Esophagus squamous epithelium (tissue), 4 donors: ENCODE results near the gene P4HTM.

Experiments
- CTCF ChIP-seq, 6 experiments: fragments of 450-650 bp in 4 of 6; fragments of 200-600 bp in 2 of 6; sonication (generic) in 2 of 6; IDR thresholded peaks; one replicate each; pipeline ENCODE4 v1.5.1; 2016 to 2019; ENCODE audit warnings: antibody characterized with exemption in 6 of 6, mild to moderate bottlenecking in 4 of 6, moderate library complexity in 4 of 6
- POLR2A ChIP-seq, 4 donors: fragments of 450-650 bp; IDR thresholded peaks; one replicate each; pipeline ENCODE4 v1.6.1; 2017; ENCODE audit warnings: antibody characterized with exemption in 4 of 4, mild to moderate bottlenecking in 4 of 4, moderate library complexity in 3 of 4

GRCh38 chr3:49018707-49019006 is 28.6 kb downstream of the P4HTM start:
- TF ChIP-seq CTCF (IDR thresholded peaks at IDR 0.05) = no peak
- TF ChIP-seq POLR2A (IDR thresholded peaks at IDR 0.05) = no peak
